Loucy (cell line): ENCODE results near the gene ITSN2.

ENCODE experiments used
- CTCF ChIP-seq: fragments of 200-600 bp; sonication (generic); conservative IDR thresholded peaks from 2 replicates; pipeline ENCODE4 v1.5.1; 2014; ENCODE audit warnings: mild to moderate bottlenecking, antibody characterized with exemption, low read length
- EZH2phosphoT487 ChIP-seq: fragments of 200-600 bp; IDR thresholded peaks from 2 replicates; pipeline ENCODE4 v1.6.1; 2018; ENCODE audit warnings: antibody characterized with exemption, mild to moderate bottlenecking, moderate library complexity, borderline replicate concordance

GRCh38 chr2:24353973-24354372, 6.4 kb downstream of the ITSN2 start:
- TF ChIP-seq CTCF (no peak), EZH2phosphoT487 (no peak)
